Hepatocyte (in vitro differentiated cells): ENCODE results near the gene LARP6. TPM values are rescaled to one million over a fixed set of nuclear protein-coding genes. Genes with fewer than 3 reads are reported as not detected.

Source experiments
- DNase-seq: peaks from one replicate; pipeline ENCODE4 v3.0.0-alpha.2; 2016; ENCODE audit warnings: low spot score
- H2AFZ ChIP-seq: fragments of 200-600 bp; sonication (generic); 2 replicates; pipeline ENCODE4 v1.6.0; 2016; ENCODE audit warnings: antibody characterized with exemption, mild to moderate bottlenecking
- H3K27ac ChIP-seq: fragments of 200-600 bp; sonication (generic); 2 replicates; pipeline ENCODE4 v1.5.1; 2016; ENCODE audit warnings: mild to moderate bottlenecking
- H3K27me3 ChIP-seq: fragments of 200-600 bp; sonication (generic); 2 replicates; pipeline ENCODE4 v1.6.1; 2016
- H3K36me3 ChIP-seq: fragments of 200-600 bp; sonication (generic); replicated peaks from 2 replicates; pipeline ENCODE4 v1.5.1; 2016; ENCODE audit warnings: low read depth; ENCODE audit not compliant: insufficient read depth
- H3K4me1 ChIP-seq: fragments of 200-600 bp; sonication (generic); 2 replicates; pipeline ENCODE4 v1.5.1; 2016; ENCODE audit warnings: mild to moderate bottlenecking, moderate library complexity; ENCODE audit not compliant: insufficient read depth
- H3K4me2 ChIP-seq: fragments of 200-600 bp; sonication (generic); 2 replicates; pipeline ENCODE4 v1.6.0; 2016
- H3K4me3 ChIP-seq: fragments of 200-600 bp; sonication (generic); 2 replicates; pipeline ENCODE4 v1.5.1; 2016; ENCODE audit warnings: mild to moderate bottlenecking
- H3K79me2 ChIP-seq: fragments of 200-600 bp; sonication (generic); 2 replicates; pipeline ENCODE4 v1.6.0; 2017; ENCODE audit warnings: mild to moderate bottlenecking
- H3K9me2 ChIP-seq: fragments of 200-600 bp; sonication (generic); replicated peaks from 2 replicates; pipeline ENCODE4 v1.6.0; 2017; ENCODE audit warnings: mild to moderate bottlenecking; ENCODE audit not compliant: insufficient read depth
- H3K9me3 ChIP-seq: fragments of 200-600 bp; sonication (generic); 2 replicates; pipeline ENCODE4 v1.5.1; 2016; ENCODE audit warnings: low read depth, mild to moderate bottlenecking
- H4K20me1 ChIP-seq: fragments of 200-600 bp; sonication (generic); 2 replicates; pipeline ENCODE4 v1.6.0; 2016; ENCODE audit warnings: mild to moderate bottlenecking; ENCODE audit not compliant: insufficient read depth, poor library complexity, severe bottlenecking
- EZH2 ChIP-seq: fragments of 200-600 bp; sonication (generic); IDR thresholded peaks from 2 replicates; pipeline ENCODE4 v1.6.1; 2016; ENCODE audit warnings: antibody characterized with exemption, mild to moderate bottlenecking, borderline replicate concordance
- EZH2phosphoT487 ChIP-seq: fragments of 200-600 bp; sonication (generic); IDR thresholded peaks from one replicate; pipeline ENCODE4 v1.6.1; 2018; ENCODE audit warnings: antibody characterized with exemption, mild to moderate bottlenecking, low read depth, moderate library complexity; ENCODE audit not compliant: unreplicated experiment, severe bottlenecking
- WGBS: methylation state at CpG from one replicate; pipeline ENCODE4 v1.1.6; 2016; ENCODE audit warnings: low lambda C conversion rate; ENCODE audit errors: missing lambda C conversion rate; 5-methylcytosine and 5-hydroxymethylcytosine counted together
- polyA plus RNA-seq: library from polyadenylated mRNA; unstranded; fragments of >200 nt; fragmentation: Nextera tagmentation; extraction: Ambion mirVana; gene quantifications from 2 replicates; pipeline ENCODE4 v1.2.1, GENCODE V29; 2016
- total RNA-seq: library from RNA; depleted of rRNA; stranded (reverse); fragments of >200 nt; gene quantifications from 2 replicates; pipeline ENCODE4 v1.2.3, GENCODE V29; 2014
- TF ChIP-seq, protein P1 (sequence below): fragments of 200-600 bp; sonication (generic); IDR thresholded peaks from 2 replicates; pipeline ENCODE4 v1.5.1; 2016; ENCODE audit warnings: antibody characterized with exemption, mild to moderate bottlenecking; ENCODE audit not compliant: poor library complexity

The LARP6 gene
- total and polyA plus RNA-seq, 2 experiments from 2014 or later: 45.9 to 50.0 TPM

DNA sequence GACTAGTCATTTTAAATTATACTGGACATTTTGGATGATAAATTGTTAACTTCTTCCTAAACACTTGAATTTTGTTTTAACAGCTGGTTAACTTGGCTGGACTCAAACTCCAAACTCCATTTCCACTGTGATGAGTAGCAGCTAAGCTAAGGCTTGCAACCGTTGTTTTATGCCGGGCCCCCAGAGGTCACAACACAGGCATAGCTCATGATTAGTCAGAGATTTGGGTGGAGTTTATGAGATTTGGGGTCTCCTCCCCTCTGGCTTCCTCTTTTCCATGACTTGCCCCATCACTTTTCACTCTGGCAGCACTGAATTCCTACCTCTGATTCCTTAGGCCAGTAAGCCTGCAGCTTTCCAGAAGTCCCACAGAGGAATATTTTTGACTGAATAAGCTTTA lies 25.4 kb upstream of the LARP6 start:
- Histone ChIP-seq H4K20me1 (no peaks in the 10 kb centered on the region), H3K4me2 (no peak overlapping the region), H3K9me2 (no peaks in the 10 kb centered on the region), H2AFZ (no peak overlapping the region), H3K27ac (no peak overlapping the region), H3K9me3 (no peaks in the 10 kb centered on the region), H3K27me3 (no peaks in the 10 kb centered on the region), H3K36me3 (no peaks in the 10 kb centered on the region), H3K4me1 (no peaks in the 10 kb centered on the region), H3K79me2 (no peaks in the 10 kb centered on the region), H3K4me3 (no peak overlapping the region)
- no peak for DNase-seq
- WGBS: 68% methylated on average over 2 of the region's 2 CpGs
- no peak for TF ChIP-seq EZH2
- TF ChIP-seq EZH2phosphoT487: no peak
- TF ChIP-seq, protein P1, sequence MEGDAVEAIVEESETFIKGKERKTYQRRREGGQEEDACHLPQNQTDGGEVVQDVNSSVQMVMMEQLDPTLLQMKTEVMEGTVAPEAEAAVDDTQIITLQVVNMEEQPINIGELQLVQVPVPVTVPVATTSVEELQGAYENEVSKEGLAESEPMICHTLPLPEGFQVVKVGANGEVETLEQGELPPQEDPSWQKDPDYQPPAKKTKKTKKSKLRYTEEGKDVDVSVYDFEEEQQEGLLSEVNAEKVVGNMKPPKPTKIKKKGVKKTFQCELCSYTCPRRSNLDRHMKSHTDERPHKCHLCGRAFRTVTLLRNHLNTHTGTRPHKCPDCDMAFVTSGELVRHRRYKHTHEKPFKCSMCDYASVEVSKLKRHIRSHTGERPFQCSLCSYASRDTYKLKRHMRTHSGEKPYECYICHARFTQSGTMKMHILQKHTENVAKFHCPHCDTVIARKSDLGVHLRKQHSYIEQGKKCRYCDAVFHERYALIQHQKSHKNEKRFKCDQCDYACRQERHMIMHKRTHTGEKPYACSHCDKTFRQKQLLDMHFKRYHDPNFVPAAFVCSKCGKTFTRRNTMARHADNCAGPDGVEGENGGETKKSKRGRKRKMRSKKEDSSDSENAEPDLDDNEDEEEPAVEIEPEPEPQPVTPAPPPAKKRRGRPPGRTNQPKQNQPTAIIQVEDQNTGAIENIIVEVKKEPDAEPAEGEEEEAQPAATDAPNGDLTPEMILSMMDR: no peak

GRCh38 chr15:70876683-70877082 lies 22.7 kb upstream of the LARP6 start:
- H2AFZ ChIP-seq: no peak overlapping the region
- H3K9me2 ChIP-seq: no peaks in the 10 kb centered on the region
- no peaks in the 10 kb centered on the region for H3K4me1 ChIP-seq
- H4K20me1 ChIP-seq: no peaks in the 10 kb centered on the region
- no peak overlapping the region for H3K4me2 ChIP-seq
- H3K4me3 ChIP-seq: no peak overlapping the region
- no peak overlapping the region for H3K27ac ChIP-seq
- no peak for DNase-seq
- TF ChIP-seq EZH2phosphoT487 (no peak), EZH2 (no peak)
- TF ChIP-seq, protein P1: no peak
- 87% methylated on average over 2 of the region's 2 CpGs for WGBS
- no peaks in the 10 kb centered on the region for H3K79me2 ChIP-seq
- H3K36me3 ChIP-seq: no peaks in the 10 kb centered on the region
- no peaks in the 10 kb centered on the region for H3K9me3 ChIP-seq
- H3K27me3 ChIP-seq: no peaks in the 10 kb centered on the region

DNA sequence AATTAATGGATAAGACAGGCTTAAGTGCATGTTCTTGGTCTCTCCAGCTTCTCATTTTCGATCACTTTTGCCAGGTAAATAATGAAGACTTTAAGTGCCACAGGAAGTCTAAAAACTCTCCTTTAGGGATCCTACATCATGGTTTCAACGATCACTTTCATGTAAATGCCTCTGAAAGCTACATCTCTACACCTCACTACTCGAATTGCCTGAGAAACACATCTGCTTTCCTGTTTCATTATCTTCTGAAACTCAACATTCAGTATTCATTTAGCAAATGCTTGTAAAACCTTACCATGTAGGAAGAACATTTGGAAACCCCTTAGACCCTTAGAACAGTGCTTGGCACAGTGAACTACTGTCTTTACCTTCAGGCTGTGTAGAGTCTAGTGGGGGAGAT lies 22.1 kb upstream of the LARP6 start:
- Histone ChIP-seq H4K20me1 (no peaks in the 10 kb centered on the region), H3K4me3 (no peak overlapping the region), H3K79me2 (no peaks in the 10 kb centered on the region), H3K27ac (no peak overlapping the region), H3K4me1 (no peaks in the 10 kb centered on the region), H3K27me3 (no peaks in the 10 kb centered on the region), H3K4me2 (no peak overlapping the region), H3K36me3 (no peaks in the 10 kb centered on the region), H3K9me3 (no peaks in the 10 kb centered on the region), H2AFZ (no peak overlapping the region), H3K9me2 (no peaks in the 10 kb centered on the region)
- DNase-seq: no peak
- WGBS: 67% methylated on average over 3 of the region's 3 CpGs
- TF ChIP-seq EZH2: no peak
- TF ChIP-seq, protein P1: no peak
- TF ChIP-seq EZH2phosphoT487: no peak
